HEK293T (cell line): ENCODE results near the gene EDA.

ENCODE experiments used
- BHLHE40 ChIP-seq: fragments of 450-650 bp; IDR thresholded peaks from 2 replicates; pipeline ENCODE4 v1.6.1; 2016; ENCODE audit warnings: mild to moderate bottlenecking, moderate library complexity, borderline replicate concordance
- FOXA1 ChIP-seq: fragments of 450-650 bp; IDR thresholded peaks from 2 replicates; pipeline ENCODE4 v1.6.1; 2016; ENCODE audit warnings: mild to moderate bottlenecking
- LEF1 ChIP-seq: fragments of 450-650 bp; IDR thresholded peaks from 2 replicates; pipeline ENCODE4 v1.6.1; 2017; ENCODE audit warnings: mild to moderate bottlenecking, borderline replicate concordance
- PKNOX1 ChIP-seq: fragments of 450-650 bp; IDR thresholded peaks from 2 replicates; pipeline ENCODE4 v1.6.1; 2016
- SP1 ChIP-seq: fragments of 450-650 bp; IDR thresholded peaks from 2 replicates; pipeline ENCODE4 v1.6.1; 2017
- SUZ12 ChIP-seq: fragments of 450-650 bp; IDR thresholded peaks from 2 replicates; pipeline ENCODE4 v1.6.1; 2016; ENCODE audit warnings: mild to moderate bottlenecking
- ZNF384 ChIP-seq: fragments of 450-650 bp; IDR thresholded peaks from 2 replicates; pipeline ENCODE4 v1.6.1; 2016

- TF ChIP-seq ZNF384: no peak
- TF ChIP-seq LEF1: no peak
- TF ChIP-seq SP1: no peak
- TF ChIP-seq FOXA1: no peak
- TF ChIP-seq SUZ12: no peak
- no peak for TF ChIP-seq PKNOX1
- TF ChIP-seq BHLHE40: no peak
These were observed 197.8 kb downstream of the EDA start for GRCh38 chrX:69813677-69814076.
